Measurements from ENCODE around the gene PACC1.
A peak's percentile ranks its signal among the peaks of the same experiment; 100 is the strongest.

The PACC1 gene

DNA sequence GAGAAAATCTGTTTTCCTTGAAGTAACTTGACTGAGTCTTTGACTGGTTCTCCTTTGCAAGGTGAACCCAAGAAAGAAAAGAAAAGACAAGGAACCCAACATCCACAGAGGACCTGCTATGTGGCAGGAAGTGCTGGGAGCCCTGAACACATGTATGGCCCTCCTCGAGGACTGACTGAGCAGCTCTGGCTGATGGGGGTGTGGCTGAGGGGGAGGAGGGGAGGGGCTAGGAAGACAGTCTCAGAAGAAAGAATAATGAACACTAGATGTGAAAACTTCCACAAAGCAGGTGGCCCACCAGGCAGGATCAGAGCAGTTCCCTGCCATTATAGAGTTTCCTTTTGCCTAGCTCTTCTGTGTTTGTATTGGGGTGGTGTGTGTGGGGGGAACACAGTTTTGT is 44.1 kb upstream of the PACC1 start:
- Histone ChIP-seq H3K27me3 (replicated peaks) (no peaks in the 10 kb centered on the region), H3K27ac (no peak overlapping the region), H3K36me3 (replicated peaks) (no peaks in the 10 kb centered on the region), H3K4me3 (ENCODE audit: low read depth, low read length) (no peak overlapping the region)
- TF ChIP-seq, protein P1, sequence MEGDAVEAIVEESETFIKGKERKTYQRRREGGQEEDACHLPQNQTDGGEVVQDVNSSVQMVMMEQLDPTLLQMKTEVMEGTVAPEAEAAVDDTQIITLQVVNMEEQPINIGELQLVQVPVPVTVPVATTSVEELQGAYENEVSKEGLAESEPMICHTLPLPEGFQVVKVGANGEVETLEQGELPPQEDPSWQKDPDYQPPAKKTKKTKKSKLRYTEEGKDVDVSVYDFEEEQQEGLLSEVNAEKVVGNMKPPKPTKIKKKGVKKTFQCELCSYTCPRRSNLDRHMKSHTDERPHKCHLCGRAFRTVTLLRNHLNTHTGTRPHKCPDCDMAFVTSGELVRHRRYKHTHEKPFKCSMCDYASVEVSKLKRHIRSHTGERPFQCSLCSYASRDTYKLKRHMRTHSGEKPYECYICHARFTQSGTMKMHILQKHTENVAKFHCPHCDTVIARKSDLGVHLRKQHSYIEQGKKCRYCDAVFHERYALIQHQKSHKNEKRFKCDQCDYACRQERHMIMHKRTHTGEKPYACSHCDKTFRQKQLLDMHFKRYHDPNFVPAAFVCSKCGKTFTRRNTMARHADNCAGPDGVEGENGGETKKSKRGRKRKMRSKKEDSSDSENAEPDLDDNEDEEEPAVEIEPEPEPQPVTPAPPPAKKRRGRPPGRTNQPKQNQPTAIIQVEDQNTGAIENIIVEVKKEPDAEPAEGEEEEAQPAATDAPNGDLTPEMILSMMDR (IDR thresholded peaks at IDR 0.05; ENCODE audit: low read depth, low read length, missing control alignments), result no peak
- no peak for DNase-seq
- in situ Hi-C loops (cut with HindIII; ENCODE audit: low pct_ligation_motif_present, low sequenced_read_pairs), result no loop called here

DNA sequence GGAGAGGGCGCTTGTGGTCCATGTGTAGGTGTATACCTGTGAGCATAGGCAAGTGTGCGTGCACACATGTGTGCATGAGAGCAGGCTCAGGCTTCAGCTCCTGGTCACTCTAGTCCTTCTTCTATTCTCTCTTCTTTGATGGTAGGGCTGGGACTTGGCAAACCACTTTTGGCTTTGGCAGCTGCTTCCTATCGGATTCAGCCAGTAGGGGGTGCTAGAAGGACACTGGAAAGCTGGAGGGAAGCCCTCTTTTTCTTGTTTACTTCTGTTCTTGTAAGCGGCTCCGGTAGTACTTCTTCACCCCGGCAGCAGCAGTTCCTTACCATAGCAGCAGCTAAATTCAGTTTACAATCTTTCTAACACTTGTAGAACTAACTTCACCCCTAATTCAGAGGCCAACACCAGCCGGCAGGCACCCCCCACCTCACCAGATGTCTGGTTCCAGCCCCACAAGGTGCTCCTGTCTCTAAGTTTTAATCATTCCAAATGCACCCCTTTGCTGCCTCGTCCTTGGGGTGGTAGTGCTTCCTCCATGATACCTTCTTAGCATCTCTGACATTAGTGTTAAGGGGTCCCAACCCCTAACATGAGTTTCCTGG is 43.2 kb upstream of the PACC1 start:
- in situ Hi-C loops (cut with HindIII; ENCODE audit: low pct_ligation_motif_present, low sequenced_read_pairs), result no loop called here
- TF ChIP-seq, protein P1 (IDR thresholded peaks at IDR 0.05; ENCODE audit: low read depth, low read length, missing control alignments), result peak; percentile 73
- H3K27me3 ChIP-seq (replicated peaks), result no peaks in the 10 kb centered on the region
- peak; percentile 45 for DNase-seq
- H3K36me3 ChIP-seq (replicated peaks), result no peaks in the 10 kb centered on the region
- H3K4me3 ChIP-seq (ENCODE audit: low read depth, low read length), result no peak overlapping the region
- H3K27ac ChIP-seq, result no peak overlapping the region

DNA sequence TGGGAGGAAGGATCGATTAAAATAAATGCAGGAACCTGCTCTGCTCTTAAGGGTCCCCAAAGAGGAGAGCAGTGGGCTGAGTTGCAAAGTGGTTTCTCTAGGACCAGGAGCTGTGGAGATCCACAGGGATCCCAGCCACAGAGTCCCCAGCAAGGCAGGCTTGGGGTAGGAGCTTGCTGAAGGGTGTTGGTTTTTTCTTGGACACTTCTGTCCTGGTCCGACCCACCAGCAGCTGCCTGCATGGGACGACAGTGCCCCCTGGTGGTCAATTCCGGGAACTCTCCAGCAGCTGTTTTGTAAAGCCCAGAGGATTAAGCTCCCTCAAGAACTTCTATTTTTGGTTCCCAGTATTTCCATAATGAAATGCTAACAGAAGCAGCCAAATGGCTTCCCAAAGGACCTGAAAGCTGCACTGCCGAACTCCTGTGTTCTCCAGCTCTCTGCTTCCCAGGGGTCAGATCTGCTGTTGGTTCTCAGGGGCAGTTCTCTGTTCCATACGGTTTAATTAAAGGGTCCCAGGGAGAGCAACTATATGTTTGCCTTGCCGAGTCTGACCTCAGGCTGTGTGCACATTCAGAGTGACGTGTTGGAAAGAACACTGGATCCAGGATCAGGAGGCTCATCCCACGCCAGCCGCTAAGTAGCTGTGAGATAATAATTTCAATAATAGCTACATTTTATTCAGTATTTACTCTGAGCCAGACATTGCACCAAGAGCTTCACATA is 41.3 kb upstream of the PACC1 start:
- Histone ChIP-seq H3K27ac (no peak overlapping the region), H3K36me3 (replicated peaks) (no peaks in the 10 kb centered on the region), H3K27me3 (replicated peaks) (no peaks in the 10 kb centered on the region), H3K4me3 (ENCODE audit: low read depth, low read length) (no peak overlapping the region)
- DNase-seq, result peak; percentile 86
- TF ChIP-seq, protein P1 (IDR thresholded peaks at IDR 0.05; ENCODE audit: low read depth, low read length, missing control alignments), result peak; percentile 96
- in situ Hi-C loops (cut with HindIII; ENCODE audit: low pct_ligation_motif_present, low sequenced_read_pairs), result no loop called here

DNA sequence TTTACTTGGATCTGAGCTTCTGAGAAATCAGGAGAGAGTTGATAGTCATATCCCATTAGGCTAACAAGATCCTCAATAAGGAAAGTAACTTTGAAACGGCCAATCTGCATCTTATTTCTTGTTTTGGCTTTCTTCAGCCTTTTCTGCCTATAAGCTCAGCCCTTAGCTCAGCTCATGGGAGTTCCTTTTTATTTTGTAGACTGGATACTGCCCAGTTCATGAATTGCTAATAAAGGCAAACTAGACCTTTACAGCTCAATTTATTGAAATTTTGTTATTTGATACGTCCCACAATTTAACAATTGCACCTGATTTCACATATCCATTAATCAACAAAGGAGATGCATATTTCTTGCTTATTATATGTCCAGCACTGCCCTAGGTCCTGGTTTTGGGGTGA is 40.7 kb upstream of the PACC1 start:
- Histone ChIP-seq H3K27me3 (replicated peaks) (no peaks in the 10 kb centered on the region), H3K4me3 (ENCODE audit: low read depth, low read length) (no peak overlapping the region), H3K36me3 (replicated peaks) (no peaks in the 10 kb centered on the region), H3K27ac (no peak overlapping the region)
- in situ Hi-C loops (cut with HindIII; ENCODE audit: low pct_ligation_motif_present, low sequenced_read_pairs), result no loop called here
- no peak for DNase-seq
- TF ChIP-seq, protein P1 (IDR thresholded peaks at IDR 0.05; ENCODE audit: low read depth, low read length, missing control alignments), result no peak

DNA sequence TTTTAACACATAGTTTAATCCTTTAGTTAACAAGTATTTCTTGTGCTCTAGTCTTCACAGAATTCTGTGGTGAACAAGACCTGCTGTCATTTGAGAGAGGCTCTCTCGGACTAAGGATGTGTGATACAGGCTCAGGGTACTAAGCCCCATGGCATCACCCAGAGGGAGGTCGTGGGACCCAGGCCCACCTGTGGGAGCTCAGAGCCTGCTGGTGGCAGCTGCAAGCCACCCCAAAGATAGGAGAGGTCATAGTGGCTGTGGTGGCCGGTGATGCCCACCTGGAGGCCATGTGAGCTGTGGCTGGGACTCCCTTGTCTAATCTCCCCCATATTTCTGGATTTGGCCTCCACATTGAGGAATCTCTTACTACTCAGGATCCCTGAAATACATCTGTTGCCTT is 40.1 kb upstream of the PACC1 start:
- H3K36me3 ChIP-seq (replicated peaks), result no peaks in the 10 kb centered on the region
- no peak overlapping the region for H3K27ac ChIP-seq
- in situ Hi-C loops (cut with HindIII; ENCODE audit: low pct_ligation_motif_present, low sequenced_read_pairs), result no loop called here
- TF ChIP-seq, protein P1 (IDR thresholded peaks at IDR 0.05; ENCODE audit: low read depth, low read length, missing control alignments), result no peak
- DNase-seq, result no peak
- H3K4me3 ChIP-seq (ENCODE audit: low read depth, low read length), result no peak overlapping the region
- no peaks in the 10 kb centered on the region for H3K27me3 ChIP-seq (replicated peaks)

All from brain microvascular endothelial cell (primary cell).